ENCODE data around the gene FBXO36.

GRCh38 chr2:230046491-230046890, 124.2 kb downstream of the FBXO36 start:
- no peak for TF ChIP-seq EZH2 (IDR thresholded peaks at IDR 0.05; ENCODE audit: insufficient read depth, poor library complexity, severe bottlenecking)
- TF ChIP-seq EZH2phosphoT487 (IDR thresholded peaks at IDR 0.05; ENCODE audit: insufficient read depth, low read depth), result no peak

Data from GM23248 (cell line).